Measurements from ENCODE around the gene RAI1.

Gene RAI1

DNA sequence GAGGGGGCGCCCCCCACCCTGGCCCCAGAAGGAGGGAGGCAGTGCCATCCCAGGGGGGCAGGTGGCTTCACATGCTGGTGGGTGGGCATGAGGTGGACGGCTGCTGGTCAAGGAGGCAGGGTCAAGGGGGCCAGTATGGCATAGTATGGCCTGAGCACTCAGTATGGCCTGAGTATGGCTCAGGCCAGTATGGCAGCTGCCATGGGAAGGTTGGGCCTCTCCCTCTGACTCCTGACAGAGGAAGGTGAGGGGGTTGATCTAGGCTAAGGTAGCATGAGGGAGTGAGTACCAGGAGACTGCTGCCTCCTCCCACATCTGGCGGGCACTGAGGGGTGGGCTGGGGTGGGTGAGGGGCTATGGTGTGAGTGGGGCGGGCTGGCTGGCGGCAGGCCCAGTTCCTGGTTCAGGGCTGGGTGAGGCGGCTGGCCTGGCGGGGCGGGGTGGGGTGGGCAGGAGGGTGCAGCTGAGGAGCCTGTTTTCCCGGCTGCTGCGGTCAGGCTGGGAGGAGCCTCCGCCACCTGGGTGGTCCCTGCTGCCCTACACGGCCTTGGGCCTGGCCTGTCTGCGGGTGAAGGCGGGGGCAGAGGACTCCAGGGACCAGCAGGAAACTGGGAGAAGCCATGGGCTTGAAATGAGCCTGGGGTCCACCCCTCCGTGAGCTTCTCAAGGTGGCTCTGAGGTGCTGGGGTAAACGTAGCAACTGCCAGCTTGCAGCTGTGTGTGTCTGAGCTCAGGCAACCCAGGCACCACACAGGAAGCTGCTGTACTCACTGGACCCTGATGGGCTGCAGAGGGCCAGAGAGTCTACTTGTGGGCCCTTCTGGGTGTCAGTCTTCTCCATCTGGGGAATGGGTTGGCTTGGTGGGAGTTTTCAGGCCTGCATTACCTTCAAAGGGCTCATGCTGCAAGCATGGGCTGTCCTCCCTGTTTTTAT is 57.0 kb downstream of the RAI1 start:
- DNase-seq = no peak

DNA sequence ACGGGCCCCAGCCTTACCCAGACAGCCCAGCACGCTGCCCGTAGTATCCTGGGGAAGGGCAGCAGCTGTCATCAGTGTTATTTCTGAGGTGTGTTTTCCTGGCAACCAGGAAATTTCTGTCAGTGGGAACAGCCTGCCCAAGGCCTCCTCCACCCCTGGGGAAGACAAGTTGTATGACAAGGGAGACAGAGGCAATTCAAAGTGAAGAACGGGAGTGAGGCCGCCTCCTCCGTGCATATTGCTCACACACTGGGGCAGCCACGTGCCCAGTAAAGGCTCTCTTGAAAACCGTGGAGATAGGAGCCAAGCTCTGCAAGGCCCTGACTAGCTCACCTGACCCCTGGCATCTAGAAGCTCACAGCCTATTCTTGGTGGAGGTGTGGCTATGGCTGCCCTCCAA is 57.6 kb downstream of the RAI1 start:
- DNase-seq = no peak

DNA sequence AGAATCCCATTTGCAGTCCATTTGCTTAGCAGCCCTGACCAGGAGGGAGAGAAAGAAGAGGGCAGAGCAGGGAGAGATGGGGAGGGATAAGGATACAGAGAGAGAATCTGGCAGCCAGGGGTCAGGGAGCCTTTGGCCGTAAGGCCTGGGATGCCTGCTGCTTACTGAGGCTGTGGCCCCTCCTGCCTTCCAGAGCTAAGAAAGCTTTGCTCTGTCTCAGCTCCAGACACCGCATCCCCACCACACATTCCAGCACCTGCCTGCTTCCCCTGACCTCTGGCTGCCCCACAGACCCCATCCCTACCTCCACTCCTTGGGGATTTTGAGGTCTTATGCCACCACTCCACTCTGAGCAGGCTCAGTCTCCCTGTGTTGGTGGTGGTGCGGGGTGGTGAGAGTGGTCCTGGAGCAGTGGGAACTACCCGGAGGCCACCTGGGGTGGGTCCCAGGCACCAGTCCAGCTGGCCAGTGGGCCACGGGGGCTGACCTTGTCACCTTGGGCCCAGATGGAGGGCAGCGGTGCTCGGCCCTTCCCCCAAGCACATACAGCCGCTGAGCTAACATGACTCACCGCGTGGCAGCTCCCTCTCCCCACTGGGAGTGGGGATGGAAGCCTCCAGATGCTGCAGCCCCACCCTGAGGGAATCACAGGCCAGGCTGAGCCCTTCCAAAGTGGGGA is 58.3 kb downstream of the RAI1 start:
- DNase-seq = no peak

DNA sequence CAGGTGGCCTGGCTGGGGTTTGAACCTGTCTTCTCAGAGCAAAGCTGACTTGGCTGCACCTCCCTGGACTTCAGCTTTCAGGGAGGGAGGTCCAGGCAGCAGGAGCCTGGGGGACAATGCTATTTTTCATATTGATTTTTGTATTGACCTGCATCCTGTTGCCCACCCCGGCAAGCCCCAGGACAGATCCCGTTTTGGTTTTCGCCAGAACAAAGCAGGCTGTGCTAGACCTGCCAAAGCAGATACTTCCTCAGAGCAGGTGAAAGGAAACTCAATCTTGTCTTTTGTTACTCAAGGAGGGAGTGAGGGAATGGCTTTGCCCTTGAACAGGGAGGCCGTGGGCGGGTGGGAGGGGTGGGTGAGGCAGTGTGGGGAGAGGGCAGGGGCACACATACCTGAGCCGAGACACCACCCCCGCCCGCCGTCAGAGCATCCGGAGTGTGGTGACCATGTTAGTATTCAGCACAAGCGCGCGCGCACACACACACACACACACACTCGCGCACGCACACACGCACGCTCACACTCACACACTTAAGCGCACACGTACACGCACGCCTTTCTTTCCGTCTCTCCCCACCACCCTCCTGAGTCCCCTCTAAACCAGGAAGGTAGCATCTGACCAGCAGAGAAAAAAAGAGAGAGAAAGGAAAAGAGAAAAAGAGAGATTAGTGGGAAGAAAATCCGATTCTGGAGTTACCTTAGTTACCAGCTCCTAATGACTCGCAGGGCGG is 59.5 kb downstream of the RAI1 start:
- DNase-seq = peak; percentile 63 to 70

DNA sequence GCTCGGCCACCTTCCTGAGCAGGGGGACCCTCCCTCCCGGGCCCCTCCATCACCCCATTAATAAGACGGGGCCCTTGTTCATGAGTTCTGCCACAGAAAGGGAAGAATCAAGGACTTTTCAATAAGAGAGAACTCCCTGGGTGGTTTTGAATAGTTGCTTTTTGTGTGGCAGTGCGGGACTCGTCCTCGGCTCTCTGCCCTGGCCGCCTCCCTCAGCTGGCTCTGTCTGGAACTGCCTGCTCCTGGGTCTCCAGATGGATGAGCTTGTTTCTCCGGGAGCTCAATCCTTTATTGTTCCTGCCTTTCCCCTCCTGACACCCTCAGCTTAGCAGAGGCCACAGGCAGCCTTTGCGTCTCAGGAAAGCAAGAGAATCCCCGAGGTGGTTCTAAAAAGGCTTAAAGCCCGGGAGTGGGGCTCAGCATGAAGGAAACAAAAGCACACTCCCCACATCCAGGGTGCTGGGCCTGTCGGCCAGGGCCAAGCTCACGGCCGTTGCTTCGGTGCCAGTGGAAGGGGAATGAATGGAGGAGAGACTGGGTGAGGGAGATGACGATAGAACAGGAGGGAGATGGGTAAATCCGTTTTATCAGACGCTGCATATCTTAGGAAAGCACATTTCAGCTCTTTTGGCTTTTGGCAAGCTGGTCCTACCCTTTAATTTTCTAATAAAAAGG is 60.2 kb downstream of the RAI1 start:
- no peak for DNase-seq

DNA sequence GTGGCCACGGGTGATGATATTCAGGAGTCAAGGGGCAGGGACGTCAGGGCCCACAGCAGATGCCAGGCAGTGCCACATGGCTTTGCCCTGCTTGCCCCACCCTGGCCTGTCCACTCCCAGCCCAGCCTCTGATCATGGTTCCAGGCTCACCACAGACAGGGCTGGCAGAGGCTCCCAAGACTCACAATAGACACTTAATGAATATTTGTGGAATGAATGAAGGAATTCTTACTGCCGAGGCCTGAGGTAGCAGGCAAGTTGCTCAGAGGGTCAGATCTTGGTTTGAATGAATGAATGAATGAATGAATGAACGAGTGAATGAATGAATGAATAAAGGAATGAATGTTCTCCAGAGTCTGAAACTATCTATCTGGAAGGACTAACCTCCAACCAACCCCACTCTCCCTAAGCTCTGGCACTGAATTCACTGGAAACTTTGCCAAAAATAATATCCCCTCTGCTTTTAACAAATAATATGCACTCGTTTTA is 60.9 kb downstream of the RAI1 start:
- DNase-seq = no peak

DNA sequence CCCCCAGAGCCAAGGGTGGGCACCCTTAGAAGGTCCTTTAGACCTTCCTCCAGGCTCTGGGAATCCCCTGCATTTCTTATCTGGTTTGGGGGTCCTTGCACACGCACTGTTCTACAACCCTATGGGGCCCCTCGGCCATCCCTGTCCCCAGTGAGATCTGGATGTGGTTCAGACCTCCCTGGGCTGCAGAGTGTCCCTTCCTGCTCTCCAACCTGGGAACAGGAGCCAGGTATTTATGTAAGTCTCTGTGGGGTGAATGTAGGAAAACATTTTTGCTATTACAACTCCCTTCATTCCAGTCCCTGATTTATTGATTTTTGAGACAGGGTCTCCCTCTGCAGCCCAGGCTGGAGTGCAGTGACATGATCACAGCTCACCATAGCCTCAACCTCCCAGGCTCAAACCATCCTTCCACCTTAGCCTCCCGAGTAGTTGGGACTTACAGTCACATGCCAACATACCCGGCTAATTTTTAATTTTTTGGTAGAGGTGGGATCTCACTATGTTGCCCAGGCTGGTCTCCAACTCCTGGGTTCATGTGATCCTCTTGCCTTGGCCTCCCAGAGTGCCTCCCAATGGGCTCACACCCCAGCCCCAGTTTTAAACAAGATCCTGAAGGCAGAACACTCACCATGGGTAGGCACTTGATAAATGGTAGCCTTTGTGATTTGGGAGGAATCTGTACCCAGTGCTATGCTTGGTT is 61.6 kb downstream of the RAI1 start:
- DNase-seq = no peak

DNA sequence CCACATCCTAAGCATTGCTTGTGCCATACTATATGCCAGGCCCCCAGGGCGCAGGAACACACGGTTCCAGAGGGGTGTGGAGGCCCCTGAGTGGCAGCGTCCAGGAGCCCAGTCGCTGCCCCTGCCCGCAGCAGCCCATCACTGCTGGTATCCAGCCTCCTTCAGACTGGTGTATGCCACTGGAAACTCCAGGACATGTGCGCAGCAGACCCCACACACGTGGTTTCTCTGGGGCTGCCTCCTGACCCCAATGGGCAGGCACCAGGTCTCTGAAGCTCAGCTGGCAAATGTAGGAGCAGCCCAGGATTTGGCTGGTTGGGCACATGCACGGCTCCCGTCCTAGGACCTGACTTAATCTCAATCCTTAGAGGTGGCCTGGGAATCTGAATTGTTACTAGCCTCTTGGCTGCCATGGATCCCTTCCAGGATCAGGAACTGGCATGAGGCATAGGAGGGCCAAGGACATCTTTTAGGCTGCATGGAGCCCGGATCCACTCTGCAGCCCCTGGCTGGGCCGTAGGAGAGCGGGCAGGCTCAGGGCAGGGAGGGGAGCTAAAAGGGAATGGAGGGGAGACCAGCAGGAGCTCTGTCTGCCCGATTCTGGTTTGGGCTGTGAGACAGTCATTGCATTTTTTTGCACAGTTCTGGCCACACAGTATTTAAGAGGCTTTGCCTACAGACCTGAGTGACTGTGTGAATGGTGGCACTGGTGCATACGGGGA is 62.3 kb downstream of the RAI1 start:
- no peak for DNase-seq

DNA sequence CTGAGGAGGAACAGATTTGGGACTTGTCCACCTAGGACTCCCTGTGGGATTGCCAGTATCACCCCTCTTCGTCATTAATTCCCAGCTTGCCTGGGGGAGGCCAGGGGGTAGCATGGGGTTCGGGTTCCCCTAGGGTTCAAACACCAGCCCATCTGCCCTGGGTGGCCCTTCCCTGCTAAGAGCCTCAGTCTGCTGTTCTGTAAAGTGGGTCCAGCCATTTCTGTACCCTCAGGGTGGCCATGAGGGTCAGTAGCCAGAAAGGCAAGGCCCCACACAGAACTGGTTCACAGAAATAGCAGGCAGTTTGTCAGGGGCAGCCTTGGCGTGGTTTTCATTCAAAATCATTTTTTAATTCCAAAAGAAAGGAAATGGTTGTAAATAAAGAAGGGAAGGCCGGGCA is 62.9 kb downstream of the RAI1 start:
- DNase-seq = no peak

DNA sequence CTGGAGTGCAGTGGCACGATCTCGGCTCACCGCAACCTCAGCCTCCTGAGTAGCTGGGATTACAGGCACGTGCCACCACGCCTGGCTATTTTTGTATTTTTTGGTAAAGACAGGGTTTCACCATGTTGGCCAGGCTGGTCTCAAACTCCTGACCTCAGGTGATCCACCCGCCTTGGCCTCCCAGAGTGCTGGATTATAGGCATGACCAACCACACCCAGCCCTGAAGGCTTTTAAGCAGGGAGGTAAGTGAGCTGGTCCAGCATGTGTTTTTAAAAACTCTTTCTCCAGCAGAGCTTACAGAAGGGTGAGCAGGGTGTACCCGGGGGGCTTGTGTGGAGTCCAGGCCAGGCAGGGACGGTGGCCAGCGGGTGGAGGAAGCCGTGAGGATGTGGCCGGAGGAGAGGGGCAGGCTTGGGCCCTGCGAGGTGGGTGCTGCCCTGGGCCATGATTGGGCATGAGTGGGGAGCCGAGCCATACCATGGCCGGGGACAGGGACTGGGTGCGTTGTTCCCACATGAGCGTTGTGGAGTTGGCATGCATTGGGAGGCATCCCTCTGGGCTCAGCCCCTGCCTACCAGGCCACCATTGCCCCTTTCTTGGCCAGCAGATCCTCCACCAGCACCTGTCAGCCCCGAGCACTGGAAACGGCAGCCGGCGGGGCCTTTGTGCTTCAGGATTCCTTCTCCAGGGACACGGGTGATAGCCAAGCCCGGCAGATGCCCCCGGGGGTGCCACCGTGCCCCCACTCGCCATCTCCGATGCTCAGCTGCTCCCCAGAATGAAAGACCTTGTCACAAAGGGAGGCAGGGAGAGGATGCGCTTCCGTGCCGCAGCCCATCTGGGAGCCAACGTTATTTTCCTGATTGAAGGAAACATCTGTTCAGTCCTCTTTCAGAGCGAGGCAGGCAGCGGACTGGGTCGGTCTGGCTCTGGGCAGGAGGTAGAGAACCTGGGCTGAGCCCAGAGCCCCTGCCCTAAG is 64.5 kb downstream of the RAI1 start:
- no peak for DNase-seq

DNA sequence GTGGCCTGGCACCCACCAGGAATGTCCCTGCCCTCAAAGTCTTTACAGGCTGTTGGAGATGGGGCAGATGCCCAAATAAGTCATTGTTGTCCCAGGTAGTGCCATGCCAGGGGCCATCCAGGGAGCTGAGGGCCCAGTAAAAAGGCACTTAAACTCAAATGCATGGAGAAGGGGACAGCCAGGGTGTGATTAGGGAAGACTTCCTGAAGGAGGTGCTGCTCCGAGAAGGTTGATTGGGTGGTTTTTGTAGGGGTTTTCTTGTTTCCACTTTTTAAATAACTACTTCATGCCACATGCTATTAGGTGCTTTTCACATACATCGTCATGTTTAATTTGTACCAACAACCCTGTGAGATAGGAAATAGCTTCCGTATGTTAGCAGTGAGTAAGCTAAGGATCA is 66.9 kb downstream of the RAI1 start:
- DNase-seq = no peak

DNA sequence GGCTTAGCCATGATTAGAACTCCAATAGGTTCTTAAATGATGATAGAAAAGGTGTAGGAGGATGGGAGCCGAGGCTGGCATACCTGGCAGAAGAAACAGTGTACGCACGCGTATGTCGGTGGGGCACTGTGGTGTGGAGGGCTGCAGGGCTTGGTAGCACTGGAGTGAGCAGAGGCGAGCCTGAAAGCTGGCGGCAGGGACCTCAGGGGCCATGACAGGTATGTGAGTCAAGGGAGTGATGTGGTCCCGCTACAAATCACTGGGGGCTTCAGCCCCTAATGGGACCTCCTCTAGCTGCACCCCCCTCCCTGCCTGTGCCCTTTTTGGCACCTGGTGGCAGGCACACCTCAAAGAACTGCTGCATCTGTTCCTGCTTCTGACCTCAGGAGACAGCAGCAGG is 67.3 kb downstream of the RAI1 start:
- DNase-seq = no peak

DNA sequence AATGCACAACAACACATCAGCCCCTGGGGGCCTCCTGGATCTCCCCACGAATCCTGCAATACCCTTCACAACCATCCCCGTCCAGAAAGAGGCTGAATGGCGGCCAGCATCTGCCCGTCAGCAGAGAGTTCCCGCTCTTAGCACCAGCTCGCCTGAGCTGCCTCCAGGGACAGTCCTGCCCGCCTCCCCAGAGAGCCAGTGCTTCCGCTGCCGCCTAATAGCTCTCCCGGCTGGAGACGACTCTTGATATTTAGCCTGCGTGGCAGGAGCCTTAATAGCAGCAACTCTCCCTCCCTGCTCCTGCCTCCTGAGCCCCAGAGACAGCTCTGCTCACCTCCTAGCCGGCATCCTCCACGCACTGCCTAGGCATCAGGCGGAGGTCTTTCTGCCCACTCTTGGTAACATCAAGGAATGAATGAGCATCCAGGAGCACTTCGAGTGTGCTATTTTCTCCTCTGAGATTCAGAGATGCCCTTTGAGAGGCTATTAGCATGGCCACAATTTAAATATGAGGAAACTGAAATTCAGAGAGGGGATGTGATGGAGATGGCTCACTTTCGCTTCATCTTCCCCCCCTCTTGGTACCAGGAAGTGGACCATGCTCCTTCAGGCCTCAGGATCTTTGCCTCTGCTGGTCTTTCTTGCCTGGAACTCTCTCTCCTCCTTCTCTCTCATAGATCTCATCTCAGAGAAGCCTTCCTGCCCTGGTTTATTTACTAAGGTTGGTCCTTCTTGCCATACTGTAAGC is 67.9 kb downstream of the RAI1 start:
- DNase-seq = no peak

DNA sequence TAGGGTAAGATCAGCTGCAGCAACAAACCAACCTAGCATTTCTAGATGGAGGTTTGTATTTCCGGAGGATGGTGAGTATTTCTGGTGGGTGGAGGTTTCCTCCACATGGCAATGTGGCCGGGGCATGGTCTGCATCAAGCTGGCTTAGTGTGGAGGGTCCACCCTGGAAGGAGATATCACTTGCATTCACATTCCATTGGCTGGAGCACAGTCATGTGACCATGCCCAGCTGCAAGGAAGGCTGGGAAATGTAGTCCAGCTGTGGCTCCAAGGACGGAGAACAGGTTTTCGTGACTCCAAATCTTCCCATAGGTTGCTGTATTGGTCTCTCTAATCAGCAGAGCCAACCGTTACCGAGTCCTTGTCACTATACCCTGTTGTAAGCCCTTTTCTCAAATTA is 68.7 kb downstream of the RAI1 start:
- DNase-seq = peak; percentile 66 to 74

DNA sequence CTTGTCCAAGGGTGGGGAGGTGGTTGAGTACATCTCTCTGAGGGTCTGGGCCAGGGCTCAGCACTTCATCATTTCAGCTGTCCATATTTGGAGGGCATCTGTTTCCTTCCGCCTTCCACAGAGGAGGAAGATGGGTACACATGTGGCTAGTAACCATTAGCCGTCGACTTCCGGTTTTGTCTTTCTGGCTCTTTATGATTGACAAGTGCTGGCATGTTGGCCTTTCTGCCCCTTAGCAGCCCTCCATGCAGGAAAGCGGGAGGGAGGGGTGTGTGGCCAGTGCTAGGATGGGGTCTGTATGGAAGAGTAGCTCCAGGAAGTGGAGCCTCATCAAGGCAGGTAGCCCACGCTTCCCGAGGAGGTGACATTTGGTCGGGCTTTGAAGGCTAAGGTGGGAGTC is 69.6 kb downstream of the RAI1 start:
- peak; percentile 59 to 71 for DNase-seq

DNA sequence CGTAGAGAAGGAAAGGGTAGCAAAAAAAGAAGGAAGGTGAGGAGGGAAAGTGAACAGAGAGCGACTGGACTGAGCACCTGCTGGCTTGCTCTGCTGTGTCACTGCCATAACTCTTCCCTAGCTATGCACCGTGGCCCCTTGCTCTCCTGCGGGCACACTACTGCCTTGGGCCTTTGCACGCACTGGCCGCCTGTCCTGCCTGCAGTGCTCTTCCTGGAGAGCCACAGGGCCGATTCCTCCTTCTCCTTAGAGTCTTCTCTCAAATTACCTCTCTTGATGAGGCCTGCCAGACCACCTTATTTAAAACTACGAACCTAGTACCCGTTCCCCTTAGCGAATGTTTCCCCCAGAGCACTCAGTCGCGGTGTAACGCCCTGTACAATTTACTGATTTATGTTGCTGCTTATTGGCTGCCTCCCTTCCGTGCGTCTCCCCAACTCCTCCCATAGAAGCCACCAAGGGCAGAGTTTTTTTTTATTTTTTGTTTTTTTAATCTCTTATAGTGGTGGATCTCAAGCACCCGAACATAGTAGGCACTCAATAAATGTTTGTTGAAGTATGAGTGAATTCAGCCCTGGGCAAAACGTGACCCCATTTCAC is 70.3 kb downstream of the RAI1 start:
- peak; percentile 69 to 76 for DNase-seq

DNA sequence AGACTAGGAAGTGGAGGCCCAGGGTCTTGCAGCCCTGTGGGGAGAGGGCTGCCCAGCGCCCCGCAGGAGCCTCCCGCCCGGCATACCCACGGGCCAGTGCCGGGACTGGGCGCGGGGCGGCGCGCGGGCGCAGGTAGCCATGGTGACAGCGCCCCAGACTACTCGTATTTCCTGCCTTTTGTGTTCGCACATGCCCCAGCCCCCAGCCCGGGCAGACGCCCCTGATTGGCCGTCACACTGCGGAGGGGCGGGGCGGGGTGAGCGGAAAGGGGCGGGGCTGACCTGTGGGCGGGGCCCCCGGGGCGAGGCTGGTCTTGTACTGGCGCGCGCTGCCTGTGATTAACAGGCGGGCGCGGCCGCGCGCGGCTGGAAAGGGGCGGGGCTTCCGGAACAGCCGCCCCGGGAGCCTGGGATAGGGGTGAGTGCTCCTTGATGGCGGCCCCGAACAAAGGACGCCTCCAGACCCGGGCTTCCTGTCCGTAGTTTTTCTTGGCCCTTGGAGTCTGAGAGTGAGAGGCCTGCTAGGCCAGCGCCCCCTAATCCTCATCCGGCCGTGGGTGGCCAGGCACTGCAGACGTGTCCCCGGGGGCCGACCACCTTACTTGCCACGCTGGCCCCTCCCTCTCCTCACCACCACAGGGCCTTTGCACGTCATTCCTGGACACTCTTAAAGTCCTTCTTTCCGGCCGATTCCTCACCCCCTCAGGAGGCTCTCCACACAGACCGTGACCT is 71.0 kb downstream of the RAI1 start:
- DNase-seq = peak; percentile 97 to 99

DNA sequence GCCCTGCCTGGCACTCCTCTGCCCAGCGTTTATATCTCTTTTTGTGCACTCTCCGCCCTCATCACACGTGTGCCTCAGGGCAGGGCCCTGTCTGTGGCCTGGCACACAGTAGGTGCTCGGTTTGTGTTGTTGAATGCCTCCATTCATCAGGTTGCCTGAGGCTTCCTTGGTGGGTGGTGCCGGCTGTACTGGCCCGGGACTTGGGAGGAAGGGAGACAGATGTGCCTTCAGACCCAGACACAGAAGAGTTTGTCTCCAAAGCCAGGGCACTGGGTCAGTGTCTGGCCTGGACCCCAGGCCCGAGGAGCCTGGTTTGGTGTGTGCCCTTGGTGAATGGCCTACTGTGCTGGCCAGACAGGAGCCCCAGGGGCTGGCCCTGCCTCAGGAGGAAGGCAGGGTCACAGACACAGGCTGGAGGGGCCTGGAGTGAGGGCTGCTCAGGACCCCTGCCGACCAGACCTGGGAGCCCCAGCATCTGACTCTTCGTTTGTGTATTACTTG is 71.6 kb downstream of the RAI1 start:
- DNase-seq = no peak
